Neural crest cell (in vitro differentiated cells): ENCODE measurements around the gene CDH13. TPM values are rescaled to one million over a fixed set of nuclear protein-coding genes. Genes with fewer than 3 reads are reported as not detected.

Experiments
- DNase-seq: peaks from one replicate; pipeline ENCODE4 v3.0.0; 2021; ENCODE audit warnings: low read depth, mixed read lengths, low spot score
- H3K27ac Mint-ChIP-seq: one replicate; pipeline ENCODE4 v1.8.0; 2021; ENCODE audit warnings: mild to moderate bottlenecking, mixed read lengths; ENCODE audit not compliant: unreplicated experiment
- H3K27me3 Mint-ChIP-seq: 2 replicates; pipeline ENCODE4 v1.8.0; 2021; ENCODE audit warnings: low read depth, mild to moderate bottlenecking, mixed read lengths
- H3K36me3 Mint-ChIP-seq: 2 replicates; pipeline ENCODE4 v1.8.0; 2021; ENCODE audit warnings: low read depth, mild to moderate bottlenecking, mixed read lengths
- H3K4me1 Mint-ChIP-seq: 2 replicates; pipeline ENCODE4 v1.8.0; 2021; ENCODE audit warnings: mixed read lengths
- H3K4me3 Mint-ChIP-seq: one replicate; pipeline ENCODE4 v1.8.0; 2021; ENCODE audit warnings: mild to moderate bottlenecking, mixed read lengths
- H3K9me3 Mint-ChIP-seq: 2 replicates; pipeline ENCODE4 v1.8.0; 2021; ENCODE audit warnings: mixed read lengths
- total RNA-seq: library from RNA; stranded (reverse); gene quantifications from 2 replicates; pipeline ENCODE4 v1.2.1, GENCODE V29; 2021
- TF ChIP-seq, protein P1 (sequence below): fragments of 200-600 bp; sonication (generic); conservative IDR thresholded peaks from 2 replicates; pipeline ENCODE4 v1.5.0; 2021; ENCODE audit warnings: antibody characterized with exemption, mild to moderate bottlenecking

CDH13 gene
- total RNA-seq, 1 donor from 2014 or later: 1.1 TPM

DNA sequence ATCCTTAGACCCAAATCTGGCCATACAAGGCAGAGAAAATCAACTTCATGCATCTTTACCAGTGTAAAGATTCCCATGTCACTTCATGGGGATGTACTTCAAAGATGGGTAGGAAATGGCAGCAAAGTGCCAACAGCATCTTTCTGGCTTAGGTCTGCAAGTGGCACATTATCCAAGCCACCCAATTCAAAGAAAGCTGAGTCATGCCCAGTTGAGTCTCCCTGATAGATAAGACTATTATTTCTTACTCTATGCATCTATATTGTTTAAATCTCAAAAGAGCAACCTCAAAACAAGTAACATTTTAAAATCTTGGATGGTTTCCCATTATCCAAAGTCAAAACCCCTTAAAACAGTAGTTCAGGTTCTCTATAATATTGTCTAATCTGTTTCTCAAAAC is 1119.8 kb downstream of the CDH13 start:
- no peak overlapping the region for H3K4me3 Mint-ChIP-seq

DNA sequence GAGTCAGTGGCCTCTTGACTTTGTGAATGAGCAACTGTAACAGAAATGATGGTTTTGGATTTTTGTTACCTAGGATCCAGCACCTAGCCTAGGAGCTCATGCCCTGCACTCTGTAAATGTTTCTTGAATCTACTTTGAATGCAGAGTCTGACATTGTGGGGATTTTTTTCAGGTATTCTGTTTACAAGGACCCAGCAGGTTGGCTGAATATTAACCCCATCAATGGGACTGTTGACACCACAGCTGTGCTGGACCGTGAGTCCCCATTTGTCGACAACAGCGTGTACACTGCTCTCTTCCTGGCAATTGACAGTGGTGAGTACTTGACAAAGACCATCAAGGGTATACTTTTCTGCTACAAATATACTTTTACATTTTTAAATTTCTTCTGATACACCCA is 1121.2 kb downstream of the CDH13 start:
- no peak overlapping the region for H3K4me3 Mint-ChIP-seq
- H3K27ac Mint-ChIP-seq: no peak overlapping the region
- TF ChIP-seq, protein P1, sequence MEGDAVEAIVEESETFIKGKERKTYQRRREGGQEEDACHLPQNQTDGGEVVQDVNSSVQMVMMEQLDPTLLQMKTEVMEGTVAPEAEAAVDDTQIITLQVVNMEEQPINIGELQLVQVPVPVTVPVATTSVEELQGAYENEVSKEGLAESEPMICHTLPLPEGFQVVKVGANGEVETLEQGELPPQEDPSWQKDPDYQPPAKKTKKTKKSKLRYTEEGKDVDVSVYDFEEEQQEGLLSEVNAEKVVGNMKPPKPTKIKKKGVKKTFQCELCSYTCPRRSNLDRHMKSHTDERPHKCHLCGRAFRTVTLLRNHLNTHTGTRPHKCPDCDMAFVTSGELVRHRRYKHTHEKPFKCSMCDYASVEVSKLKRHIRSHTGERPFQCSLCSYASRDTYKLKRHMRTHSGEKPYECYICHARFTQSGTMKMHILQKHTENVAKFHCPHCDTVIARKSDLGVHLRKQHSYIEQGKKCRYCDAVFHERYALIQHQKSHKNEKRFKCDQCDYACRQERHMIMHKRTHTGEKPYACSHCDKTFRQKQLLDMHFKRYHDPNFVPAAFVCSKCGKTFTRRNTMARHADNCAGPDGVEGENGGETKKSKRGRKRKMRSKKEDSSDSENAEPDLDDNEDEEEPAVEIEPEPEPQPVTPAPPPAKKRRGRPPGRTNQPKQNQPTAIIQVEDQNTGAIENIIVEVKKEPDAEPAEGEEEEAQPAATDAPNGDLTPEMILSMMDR: no peak

More for the DNA sequence above, 1119.8 kb downstream of the CDH13 start:
- DNase-seq: no peak
- Mint-ChIP-seq H3K9me3 (peaks cover 16% of the 10 kb centered on the region), H3K27me3 (peaks cover 70% of the 10 kb centered on the region), H3K36me3 (peaks cover 8% of the 10 kb centered on the region), H3K4me1 (peaks cover 64% of the 10 kb centered on the region), H3K27ac (no peak overlapping the region)
- TF ChIP-seq, protein P1: no peak

DNA sequence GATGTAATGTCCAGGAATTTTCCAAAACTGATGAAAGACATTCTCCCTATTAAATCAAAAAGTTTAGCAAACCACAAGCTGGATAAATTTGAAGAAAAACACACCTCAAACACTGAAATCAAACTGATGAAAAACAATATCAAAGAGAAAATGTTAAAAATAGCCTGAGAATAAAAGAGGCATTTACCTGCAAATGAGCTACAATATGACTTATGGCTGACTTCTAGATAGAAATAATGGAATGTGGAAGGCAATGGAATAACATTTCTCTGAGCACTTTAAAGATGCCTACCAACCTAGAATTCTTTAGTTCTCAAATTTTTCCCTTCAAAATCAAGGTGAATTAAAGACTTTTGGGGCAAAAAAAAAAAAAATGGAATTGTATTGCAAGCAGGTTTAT is 1128.6 kb downstream of the CDH13 start:
- peaks cover 18% of the 10 kb centered on the region for H3K36me3 Mint-ChIP-seq
- no peak for DNase-seq
- H3K27ac Mint-ChIP-seq: no peak overlapping the region
- peaks cover 38% of the 10 kb centered on the region for H3K27me3 Mint-ChIP-seq
- peaks cover 23% of the 10 kb centered on the region for H3K9me3 Mint-ChIP-seq
- TF ChIP-seq, protein P1: no peak
- H3K4me1 Mint-ChIP-seq: no peaks in the 10 kb centered on the region
- no peak overlapping the region for H3K4me3 Mint-ChIP-seq

More for the DNA sequence above, 1121.2 kb downstream of the CDH13 start:
- Mint-ChIP-seq H3K9me3 (peaks cover 19% of the 10 kb centered on the region), H3K27me3 (peaks cover 71% of the 10 kb centered on the region), H3K36me3 (peaks cover 9% of the 10 kb centered on the region), H3K4me1 (peaks cover 55% of the 10 kb centered on the region)
- DNase-seq: no peak

DNA sequence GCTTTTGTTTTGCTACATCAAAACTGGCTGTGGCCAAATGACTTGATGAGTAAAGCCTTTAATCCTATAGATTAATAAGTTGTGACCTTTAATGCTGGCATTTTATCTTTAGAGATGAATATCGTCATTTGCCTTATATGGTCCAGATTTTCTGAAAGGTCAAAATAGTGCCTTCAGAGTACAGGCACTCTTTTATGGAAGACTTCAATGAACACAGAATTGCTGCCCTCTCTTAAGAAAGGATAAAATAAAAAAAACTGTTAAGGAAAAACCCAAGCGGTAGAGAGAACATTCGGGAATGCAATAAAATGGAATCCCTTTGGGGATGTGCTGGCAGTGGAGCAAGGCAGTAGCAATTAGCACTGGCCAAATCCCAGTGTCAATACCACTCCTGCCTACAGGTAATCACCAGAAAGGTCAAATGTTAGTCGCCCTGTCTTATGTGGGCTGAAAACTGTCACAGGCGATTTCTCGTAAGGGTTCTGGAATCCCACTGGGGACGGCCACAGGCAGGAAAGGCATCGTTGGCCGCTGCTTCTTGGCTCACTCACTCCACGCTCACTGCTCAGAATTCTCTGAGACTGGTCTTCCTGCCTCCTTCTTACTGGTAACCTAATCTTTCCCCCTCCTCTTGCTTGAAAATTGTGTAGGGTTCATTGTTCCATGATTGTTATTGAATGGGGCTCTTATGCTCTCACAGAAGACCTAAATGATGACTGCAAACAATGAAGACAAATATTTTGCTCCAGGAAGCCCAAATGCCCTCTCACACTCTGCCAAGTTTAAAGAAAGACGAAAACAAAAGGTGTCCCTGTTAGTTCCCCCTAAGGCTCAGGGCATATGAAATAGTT is 1135.6 kb downstream of the CDH13 start:
- peaks cover 3% of the 10 kb centered on the region for H3K36me3 Mint-ChIP-seq

DNA sequence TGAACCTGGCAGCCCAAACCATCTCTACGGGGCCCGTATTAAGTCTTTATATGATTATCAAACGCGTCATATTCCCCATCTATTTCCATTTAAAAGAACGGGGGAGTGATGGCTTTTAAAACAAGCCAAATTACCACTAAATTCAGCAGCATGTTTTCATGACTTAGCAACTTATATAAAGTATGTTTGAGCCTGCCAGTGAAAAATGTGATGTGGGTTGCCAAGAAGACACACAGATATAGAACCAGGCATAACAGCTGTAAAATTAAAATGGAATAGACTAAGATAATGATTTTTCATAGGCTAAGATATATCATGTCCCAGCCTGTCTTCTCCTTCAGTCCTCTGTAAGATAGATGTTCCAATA is 1136.2 kb downstream of the CDH13 start:
- Mint-ChIP-seq H3K27me3 (peaks cover 8% of the 10 kb centered on the region), H3K4me3 (no peak overlapping the region), H3K9me3 (peaks cover 3% of the 10 kb centered on the region), H3K4me1 (peaks cover 14% of the 10 kb centered on the region), H3K36me3 (peaks cover 3% of the 10 kb centered on the region), H3K27ac (no peak overlapping the region)
- TF ChIP-seq, protein P1: no peak
- DNase-seq: no peak

More for the DNA sequence above, 1135.6 kb downstream of the CDH13 start:
- no peak for DNase-seq
- Mint-ChIP-seq H3K27me3 (peaks cover 8% of the 10 kb centered on the region), H3K4me3 (no peak overlapping the region), H3K4me1 (peaks cover 14% of the 10 kb centered on the region), H3K27ac (no peak overlapping the region), H3K9me3 (peaks cover 3% of the 10 kb centered on the region)
- TF ChIP-seq, protein P1: no peak
